Adrenal gland (tissue), 12 donors: Measurements from ENCODE around the gene PER3. TPM values are rescaled to one million over a fixed set of nuclear protein-coding genes. Genes with fewer than 3 reads are reported as not detected.
A peak's percentile ranks its signal among the peaks of the same experiment; 100 is the strongest.

Experiments
- DNase-seq, 7 donors: peaks; one replicate each; pipeline ENCODE4 v3.0.0-alpha.2; 2019 to 2020
- H3K27ac ChIP-seq, 5 donors: fragments of 200-600 bp; sonication (generic) in 4 of 5; 1 replicate in 3 of 5; 2 replicates in 2 of 5; pipeline versions ENCODE4 v1.5.1 to v1.8.0; 2016 to 2020; ENCODE audit warnings: mild to moderate bottlenecking in 1 of 5
- H3K27me3 ChIP-seq: fragments of 200-600 bp; 2 replicates; pipeline ENCODE4 v1.8.0; 2021
- H3K36me3 ChIP-seq, 2 donors: fragments of 200-600 bp; replicated peaks in 1 of 2; 1 replicate in 1 of 2; 2 replicates in 1 of 2; pipeline versions ENCODE4 v1.5.1 to v1.8.0; 2018 to 2022
- H3K4me1 ChIP-seq, 2 donors: fragments of 200-600 bp; replicated peaks in 1 of 2; 1 replicate in 1 of 2; 2 replicates in 1 of 2; pipeline versions ENCODE4 v1.5.1 to v1.8.0; 2018 to 2021
- H3K4me3 ChIP-seq, 4 donors: fragments of 200-600 bp; sonication (generic) in 3 of 4; one replicate each; pipeline ENCODE4 v1.5.1; 2016 to 2018
- H3K9me3 ChIP-seq, 3 donors: fragments of 200-600 bp; sonication (generic) in 1 of 3; replicated peaks in 1 of 3; 1 replicate in 2 of 3; 2 replicates in 1 of 3; pipeline versions ENCODE4 v1.5.1 to v1.8.0; 2016 to 2021
- CTCF ChIP-seq, 6 experiments: fragments of 450-650 bp in 4 of 6; fragments of 200-600 bp in 2 of 6; sonication (generic) in 1 of 6; IDR thresholded peaks; 1 replicate in 5 of 6; 2 replicates in 1 of 6; pipeline versions ENCODE4 v1.5.1 to v1.8.0; 2016 to 2021; ENCODE audit warnings: antibody characterized with exemption in 6 of 6, mild to moderate bottlenecking in 2 of 6, moderate library complexity in 1 of 6
- POLR2A ChIP-seq, 2 donors: fragments of 450-650 bp; IDR thresholded peaks; one replicate each; pipeline ENCODE4 v1.6.1; 2017; ENCODE audit warnings: antibody characterized with exemption in 2 of 2, mild to moderate bottlenecking in 2 of 2, moderate library complexity in 1 of 2
- WGBS, 4 donors: extraction: QIAGEN DNeasy Blood & Tissue Kit in 2 of 4; methylation state at CpG; one replicate each; pipeline versions ENCODE4 v1.1.5 to v1.1.7; 2013 to 2017; 5-methylcytosine and 5-hydroxymethylcytosine counted together
- intact Hi-C, 2 donors: fragments of 100-400 bp; cut with DNase I; formaldehyde crosslinking; loops; one replicate each; pipeline versions ENCODE4 v1.14.1 to v1.15.0; 2022 to 2023
- polyA plus RNA-seq, 3 donors: library from polyadenylated mRNA; stranded (reverse); fragments of 200-250 nt in 2 of 3; fragments of 350-450 nt in 1 of 3; fragmentation: Illumina TruSeq in 1 of 3; extraction: RNeasy Lipid Tissue Mini Kit (QIAGEN cat#74804) in 1 of 3; gene quantifications; one replicate each; pipeline ENCODE4 v1.2.3, GENCODE V29; 2013 to 2014
- total RNA-seq, 9 donors: library from RNA; depleted of rRNA in 4 of 9; stranded (reverse); fragments of >200 nt in 4 of 9; fragments of 120-200 nt in 1 of 9; fragmentation: NEBNext Ultra II Directional in 1 of 9; extraction: Animal tissue kit (Norgen Biotek cat#: 25700) in 1 of 9; gene quantifications; one replicate each; pipeline versions ENCODE4 v1.1.0 to v1.2.4, GENCODE V29; 2013 to 2023
- donor health status: healthy with polysubstance abuse.
- donor health status: Bipolar disorder and iron deficiency.
- donor health status: DM: yes; HTN: yes; CAD: no.
- donor health status: DM: no; HTN: no; CAD: no.
- donor health status: DM: no; HTN: no; CAD: no.
- donor health status: DM: yes; HTN: yes; CAD: no.

PER3 gene
- total and polyA plus RNA-seq, 12 donors = 8.8 to 29.0 (median 16.9) TPM

DNA sequence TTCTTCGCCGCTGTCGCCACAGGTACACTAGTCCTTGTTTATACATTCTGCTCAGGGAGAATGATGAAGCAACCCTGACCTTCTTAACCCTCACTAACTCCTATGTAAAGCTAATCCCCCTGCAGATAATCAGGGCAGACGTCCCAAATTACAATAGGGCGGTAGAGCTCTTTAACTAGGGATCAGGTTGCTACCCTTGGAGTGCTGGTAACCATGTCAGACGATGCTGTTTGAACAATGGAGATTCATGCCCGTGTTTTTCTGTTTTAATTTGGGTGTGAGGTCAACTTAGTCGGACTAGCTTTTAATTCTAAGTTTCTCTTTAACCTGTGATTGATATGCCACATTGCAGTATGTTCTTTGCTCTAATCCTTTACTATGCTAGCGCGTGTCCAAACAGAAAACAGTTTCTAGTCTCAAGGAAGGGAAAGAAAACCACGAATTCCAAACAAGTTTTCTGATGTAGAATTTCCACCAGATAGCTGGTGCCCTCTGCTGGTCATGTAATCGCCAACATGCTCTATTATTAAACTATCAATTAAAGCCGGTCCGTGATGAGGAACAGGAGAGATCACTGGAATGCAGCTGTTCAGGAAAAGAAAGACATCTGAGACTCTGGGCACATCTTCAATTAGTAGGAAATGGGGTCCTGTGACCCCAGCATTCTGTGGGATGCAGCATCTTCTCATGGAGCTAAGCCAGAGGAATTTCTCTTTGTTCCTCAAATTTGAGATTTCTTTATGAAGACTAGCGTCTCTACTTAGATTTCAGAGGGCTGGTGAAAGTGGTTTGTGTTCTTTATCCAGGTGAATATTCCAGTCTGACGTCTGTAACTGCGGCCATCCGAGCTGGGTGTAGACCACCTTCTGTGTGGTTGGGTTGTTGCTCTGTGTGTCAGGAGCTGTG lies 31.3 kb upstream of the PER3 start:
- no peaks in the 10 kb centered on the region for H3K36me3 ChIP-seq
- peaks cover 0 to 5% of the 10 kb centered on the region in 2 donors for H3K4me1 ChIP-seq
- peak overlapping the region in 2 of 4 donors; percentile 10 to 45 for H3K4me3 ChIP-seq
- whole genome bisulfite sequencing, 4 donors = 18 to 26% (median 24%) methylated on average over 18 of the region's 18 CpGs
- no peak for TF ChIP-seq POLR2A (IDR thresholded peaks at IDR 0.05)
- peak; percentile 69 to 91 (median 82) for TF ChIP-seq CTCF (IDR thresholded peaks at IDR 0.05)
- H3K9me3 ChIP-seq = no peaks in the 10 kb centered on the region
- no peaks in the 10 kb centered on the region for H3K27me3 ChIP-seq
- DNase-seq = peak; percentile 51 to 89 (median 69)
- intact Hi-C loops = loop anchor here (2.0 kb wide), 2 partner anchors 84 to 86 kb away; no protein-coding TSS in a partner anchor
- no peak overlapping the region for H3K27ac ChIP-seq

DNA sequence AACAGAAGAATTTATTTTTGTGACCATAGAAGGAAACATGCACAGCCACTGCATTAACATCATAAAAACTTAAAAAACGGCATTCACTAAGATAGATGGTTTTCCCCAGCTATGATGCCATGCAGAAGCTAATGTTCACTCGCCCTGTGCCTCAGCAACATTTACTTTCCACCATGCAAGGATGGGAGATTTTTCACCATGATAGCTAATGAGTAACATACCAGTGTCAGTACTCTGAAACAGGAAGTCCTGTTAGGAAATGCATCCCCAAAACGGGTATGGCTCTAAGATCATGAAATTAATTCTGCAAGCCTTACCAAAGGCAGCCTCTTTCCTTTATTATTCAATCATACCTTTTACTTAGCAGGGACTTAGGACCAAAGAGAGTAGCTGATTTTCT lies 30.4 kb upstream of the PER3 start:
- intact Hi-C loops = loop anchor here (2.0 kb wide), 2 partner anchors 85 to 87 kb away; no protein-coding TSS in a partner anchor
- Histone ChIP-seq H3K27ac (no peak overlapping the region), H3K36me3 (no peaks in the 10 kb centered on the region), H3K27me3 (no peaks in the 10 kb centered on the region), H3K4me3 (no peak overlapping the region), H3K4me1 (peaks cover 0 to 5% of the 10 kb centered on the region in 2 donors), H3K9me3 (no peaks in the 10 kb centered on the region)
- WGBS, 4 donors = 48 to 54% (median 52%) methylated on average over 3 of the region's 3 CpGs
- TF ChIP-seq CTCF (IDR thresholded peaks at IDR 0.05) (no peak), POLR2A (IDR thresholded peaks at IDR 0.05) (no peak)
- DNase-seq = no peak

DNA sequence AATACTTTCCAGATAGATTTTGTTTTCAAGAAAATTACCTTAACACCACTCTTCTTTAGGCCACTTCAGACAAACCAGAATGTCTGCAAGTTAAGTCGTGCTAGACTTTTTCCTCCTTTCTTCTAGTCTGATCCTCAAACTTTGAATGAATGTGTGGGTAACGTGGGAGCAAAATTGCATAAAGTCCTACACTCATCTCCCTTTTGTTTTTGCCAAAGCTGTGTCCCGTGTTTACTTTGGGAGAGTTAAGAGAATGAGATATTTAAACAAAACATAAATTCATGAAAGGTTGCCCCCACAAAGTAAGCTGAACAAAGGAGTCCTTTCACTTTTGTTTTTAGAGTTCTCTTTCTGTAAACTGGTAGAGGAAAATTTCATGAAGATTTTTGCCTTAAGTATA lies 29.9 kb upstream of the PER3 start:
- no peaks in the 10 kb centered on the region for H3K9me3 ChIP-seq
- H3K27ac ChIP-seq = no peak overlapping the region
- no peaks in the 10 kb centered on the region for H3K36me3 ChIP-seq
- TF ChIP-seq POLR2A (IDR thresholded peaks at IDR 0.05) = no peak
- TF ChIP-seq CTCF (IDR thresholded peaks at IDR 0.05) = no peak
- no peak overlapping the region for H3K4me3 ChIP-seq
- intact Hi-C loops = no loop called here
- peaks cover 0 to 5% of the 10 kb centered on the region in 2 donors for H3K4me1 ChIP-seq
- no peaks in the 10 kb centered on the region for H3K27me3 ChIP-seq
- WGBS, 4 donors = 67 to 79% (median 72%) methylated on average over 3 of the region's 3 CpGs
- no peak for DNase-seq

DNA sequence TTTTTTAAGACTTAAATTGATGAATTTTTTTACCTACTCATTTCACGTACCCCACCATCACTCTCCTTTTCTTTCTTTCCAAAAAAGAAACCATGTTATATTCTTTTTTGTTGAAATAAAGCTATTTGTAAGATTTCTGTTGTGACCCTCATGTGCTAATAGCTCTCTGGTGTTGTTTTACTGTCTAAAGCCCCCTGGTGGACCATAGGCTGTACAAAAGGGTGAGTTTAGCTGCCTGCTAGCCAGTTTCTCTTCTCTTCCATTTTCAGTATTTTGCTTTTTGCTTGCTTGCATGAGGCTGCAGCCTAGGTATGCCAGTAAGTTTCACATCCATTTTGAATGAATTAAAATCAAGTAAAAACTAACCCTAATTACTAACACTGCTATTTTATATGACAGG lies 28.6 kb upstream of the PER3 start:
- Histone ChIP-seq H3K36me3 (no peaks in the 10 kb centered on the region), H3K9me3 (no peaks in the 10 kb centered on the region), H3K27ac (no peak overlapping the region), H3K4me3 (no peak overlapping the region), H3K27me3 (no peaks in the 10 kb centered on the region), H3K4me1 (peaks cover 0 to 5% of the 10 kb centered on the region in 2 donors)
- 0 to 97% (median 72%) methylated on average over 1 of the region's 1 CpG for WGBS, 4 donors
- TF ChIP-seq POLR2A (IDR thresholded peaks at IDR 0.05) (no peak), CTCF (IDR thresholded peaks at IDR 0.05) (no peak)
- no peak for DNase-seq
- intact Hi-C loops = no loop called here
